ENCODE results near the gene ZNF662.
"Not testable (repeated sequence)": the region's sequence is repeated elsewhere in the genome, so short reads cannot be mapped to it uniquely, and the experiment has no call there.

ZNF662 gene

DNA sequence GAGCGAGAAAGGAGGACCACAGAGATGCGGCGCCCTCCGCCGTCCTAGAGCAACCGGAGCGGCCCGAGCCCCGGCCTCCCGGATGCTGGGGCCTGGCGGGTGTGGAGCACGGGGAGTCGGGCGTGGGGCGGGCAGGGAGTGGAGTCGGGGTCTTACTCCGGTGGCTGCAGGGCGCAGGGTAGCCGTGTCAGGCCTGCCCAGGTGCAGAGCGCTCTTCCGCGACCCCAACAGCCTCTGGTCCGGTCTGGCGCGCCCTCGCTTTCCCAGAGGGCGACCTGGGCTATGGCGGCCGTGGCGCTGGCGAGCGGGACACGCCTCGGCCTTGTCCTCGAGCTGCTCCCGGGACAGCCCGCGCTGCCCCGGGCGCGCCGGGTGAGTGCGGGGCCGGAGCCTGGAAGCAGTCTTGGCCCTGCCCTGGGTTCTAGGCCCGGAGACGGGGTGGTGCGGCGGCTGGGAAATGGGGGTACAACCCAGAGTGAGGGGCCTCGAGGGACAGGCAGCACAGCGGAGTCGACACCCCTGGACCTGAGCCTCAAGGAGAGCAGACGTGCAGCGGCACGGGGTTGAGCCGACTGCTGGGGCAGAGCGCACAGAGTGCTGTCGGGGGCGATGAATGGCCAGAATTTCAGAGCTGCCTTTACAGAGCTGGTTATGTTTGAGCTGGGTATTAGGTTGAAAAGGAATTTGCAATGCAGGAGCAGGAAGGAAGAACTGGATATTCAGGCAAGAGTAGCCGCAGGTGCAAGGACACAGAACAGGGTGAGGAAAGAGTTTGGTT lies at the start of gene ZNF662:
Gene ZNF662 (plus strand): TSS at position 73 of the 778 bp plus-strand sequence. CDS start 1,973 bp downstream, outside the sequence.
- DNase-seq = peak; percentile 32

GRCh38 chr3:42856544-42856943 lies 49.4 kb upstream of the ZNF662 start:
- no peak for DNase-seq

GRCh38 chr3:42864321-42864950 lies 41.5 kb upstream of the ZNF662 start:
- DNase-seq = no peak

DNA sequence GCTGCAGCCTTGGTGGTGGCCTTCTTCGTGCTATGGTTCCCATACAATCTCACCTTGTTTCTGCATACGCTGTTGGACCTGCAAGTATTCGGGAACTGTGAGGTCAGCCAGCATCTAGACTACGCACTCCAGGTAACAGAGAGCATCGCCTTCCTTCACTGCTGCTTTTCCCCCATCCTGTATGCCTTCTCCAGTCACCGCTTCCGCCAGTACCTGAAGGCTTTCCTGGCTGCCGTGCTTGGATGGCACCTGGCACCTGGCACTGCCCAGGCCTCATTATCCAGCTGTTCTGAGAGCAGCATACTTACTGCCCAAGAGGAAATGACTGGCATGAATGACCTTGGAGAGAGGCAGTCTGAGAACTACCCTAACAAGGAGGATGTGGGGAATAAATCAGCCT lies 40.7 kb upstream of the ZNF662 start:
- no peak for DNase-seq

DNA sequence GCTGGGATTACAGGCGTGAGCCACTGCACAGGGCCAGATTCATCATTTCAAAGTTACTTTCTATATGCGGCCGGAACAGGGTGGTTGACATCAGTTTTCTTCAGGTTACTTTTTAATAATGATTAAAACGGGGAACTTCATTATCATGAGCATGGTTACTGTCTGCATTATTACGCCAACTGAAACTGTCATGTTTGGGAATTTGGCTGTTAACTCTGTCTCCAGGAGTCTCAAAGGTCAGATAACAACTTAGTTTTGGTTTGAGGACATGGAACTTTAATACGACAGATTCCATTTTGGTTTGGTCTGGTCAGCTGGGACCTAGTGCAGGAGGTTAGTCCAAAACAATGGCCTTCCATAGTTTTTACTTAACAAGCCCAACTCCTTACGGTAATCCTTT lies 38.8 kb upstream of the ZNF662 start:
- DNase-seq = no peak

DNA sequence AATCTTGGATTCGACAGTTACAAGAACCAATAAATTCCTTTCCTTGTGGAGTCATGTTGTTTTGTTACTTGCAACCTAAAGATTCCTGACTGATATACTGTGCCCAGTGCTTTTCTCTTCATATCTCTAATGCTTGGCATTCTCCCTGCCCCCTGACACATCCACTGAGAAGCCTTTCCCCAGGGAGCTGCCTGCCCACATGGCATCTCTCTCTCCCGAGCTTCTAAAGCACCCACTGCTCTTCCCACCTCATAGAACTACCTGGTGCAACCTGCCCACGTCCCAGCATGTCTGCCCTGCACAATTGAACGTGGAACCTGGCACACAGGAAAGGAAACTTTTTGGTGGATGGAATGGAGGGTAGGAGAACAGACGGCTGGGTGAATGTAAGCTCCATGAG lies 37.1 kb upstream of the ZNF662 start:
- DNase-seq = no peak

DNA sequence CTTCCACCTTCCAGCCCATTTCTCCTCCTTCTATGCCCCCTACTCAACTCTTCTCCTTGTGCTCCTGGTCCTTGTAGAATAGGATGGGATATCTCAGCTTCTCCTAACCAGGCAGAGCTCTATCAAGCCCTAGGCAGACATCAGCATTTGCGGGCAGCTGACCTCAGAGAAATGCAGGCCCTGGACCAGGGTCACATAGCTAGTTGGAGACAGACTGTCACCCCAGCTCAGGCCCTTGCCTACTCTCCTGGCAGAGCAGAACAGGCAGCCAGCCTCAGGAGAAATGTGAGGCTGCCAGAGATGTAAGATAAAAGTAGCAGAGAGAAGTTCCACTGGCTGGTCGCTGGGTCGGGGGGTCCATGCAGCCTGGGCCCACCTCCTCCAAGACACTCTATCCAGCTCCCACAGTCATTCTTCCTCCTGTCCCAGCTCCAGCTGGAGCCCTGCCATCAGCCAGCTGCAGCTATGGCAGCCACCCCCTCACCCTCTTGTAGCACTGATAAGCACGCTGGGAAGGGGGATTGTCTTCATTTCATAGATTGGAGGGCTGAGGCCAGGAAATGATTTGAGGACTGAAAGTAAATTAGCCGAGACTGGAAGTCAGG lies 34.2 kb upstream of the ZNF662 start:
- no peak for DNase-seq

- no peak for DNase-seq
These were observed 33.2 kb upstream of the ZNF662 start for GRCh38 chr3:42872718-42873117.

DNA sequence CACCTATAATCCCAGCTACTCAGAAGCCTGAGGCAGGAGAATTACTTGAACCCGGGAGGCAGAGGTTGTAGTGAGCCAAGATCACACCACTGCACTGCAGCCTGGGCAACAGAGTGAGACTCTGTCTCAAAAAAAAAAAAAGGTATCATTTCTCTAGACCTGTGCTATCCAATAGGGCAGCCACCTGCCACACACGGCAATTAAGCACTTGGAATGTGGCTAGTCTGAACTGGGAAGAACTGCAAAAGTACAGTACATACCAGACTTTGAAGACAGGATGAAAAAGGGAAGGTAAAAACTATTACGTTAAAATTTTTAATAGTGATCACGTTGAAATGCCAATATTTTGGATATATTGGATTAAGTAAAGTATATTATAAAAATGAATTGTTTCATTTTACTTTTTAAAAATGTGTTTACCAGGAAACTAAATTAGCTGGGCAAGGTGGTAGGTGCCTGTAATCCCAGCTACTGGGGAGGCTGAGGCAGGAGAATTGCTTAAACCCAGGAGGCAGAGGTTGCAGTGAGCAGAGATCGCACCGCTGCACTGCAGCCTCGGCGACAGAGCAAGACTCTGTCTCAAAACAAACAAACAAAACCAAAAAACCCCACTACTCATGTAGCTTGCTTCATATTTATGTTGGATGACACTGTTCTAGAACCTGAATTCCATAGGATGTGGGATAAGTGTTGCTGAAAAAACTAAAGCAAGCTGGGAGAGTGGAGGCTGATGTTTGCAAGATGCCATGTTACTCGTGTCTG lies 32.5 kb upstream of the ZNF662 start:
- DNase-seq = no peak

GRCh38 chr3:42874749-42875148 lies 31.2 kb upstream of the ZNF662 start:
- no peak for DNase-seq

DNA sequence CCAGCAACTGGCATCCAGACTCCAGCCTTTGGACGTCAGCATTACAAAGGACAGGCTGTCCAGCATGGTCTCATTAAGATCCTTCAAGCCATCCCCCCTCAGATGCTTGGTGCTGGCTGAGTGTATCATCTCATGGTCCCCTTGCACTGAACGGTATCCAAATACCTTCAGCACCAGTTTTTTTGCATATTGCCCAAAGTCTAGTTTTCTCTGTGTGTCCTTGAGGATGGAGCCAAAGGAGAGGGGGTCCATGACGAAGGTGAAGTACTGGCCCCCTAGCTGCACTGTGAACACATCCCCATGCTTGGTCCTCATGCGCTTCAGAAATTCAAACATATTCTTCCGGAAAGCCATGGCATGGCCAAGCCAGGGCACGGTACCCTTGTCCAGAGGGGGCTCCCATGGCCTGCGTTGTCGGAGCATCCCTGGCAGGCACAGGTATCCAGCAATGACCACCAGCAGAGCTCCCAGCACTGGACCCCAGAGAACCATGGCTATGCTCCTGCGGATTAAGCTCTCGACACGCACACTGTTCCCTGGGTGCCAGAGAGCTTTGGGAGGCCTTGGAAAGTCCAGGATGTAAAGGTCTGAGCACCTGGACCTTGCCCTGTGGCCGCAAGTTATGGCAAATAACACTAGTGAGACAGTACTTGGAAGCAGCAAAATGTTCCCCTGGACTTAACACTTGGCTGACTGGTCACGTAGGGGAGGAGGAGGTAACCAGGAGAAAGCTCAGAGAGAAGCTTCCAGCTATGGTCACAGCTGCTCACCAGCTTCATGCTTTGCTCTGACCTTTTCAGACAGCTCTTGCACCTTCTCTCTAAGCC lies 30.4 kb upstream of the ZNF662 start, which contains the start of gene CYP8B1:
Gene CYP8B1 (minus strand): TSS at position 555 of the 827 bp plus-strand sequence. CDS start 63 bp downstream, at position 492.
- DNase-seq = no peak

- no peak for DNase-seq
These were observed 29.5 kb upstream of the ZNF662 start for GRCh38 chr3:42876401-42876800.

- no peak for DNase-seq
These were observed 28.8 kb upstream of the ZNF662 start for GRCh38 chr3:42876940-42877720.

DNA sequence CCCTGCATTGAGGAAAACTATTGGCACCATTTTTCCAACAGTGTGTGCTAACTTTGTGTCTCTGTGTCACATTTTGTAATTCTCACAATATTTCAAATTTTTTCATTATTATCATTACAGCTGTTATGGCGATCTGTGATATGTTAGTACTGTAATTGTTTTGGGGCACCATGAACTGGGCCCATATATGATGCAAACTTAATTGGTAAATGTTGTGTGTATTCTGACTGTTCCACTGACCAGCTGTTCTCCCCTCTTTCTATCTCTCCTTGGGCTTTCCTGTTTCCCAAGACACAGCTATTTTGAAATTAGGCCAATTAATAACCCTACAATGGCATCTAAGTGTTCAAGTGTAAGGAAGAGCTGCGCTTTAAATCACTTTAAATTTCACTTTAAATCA lies 28.1 kb upstream of the ZNF662 start:
- DNase-seq = no peak

- DNase-seq = no peak
These were observed 25.8 kb upstream of the ZNF662 start for GRCh38 chr3:42880183-42880582.

DNA sequence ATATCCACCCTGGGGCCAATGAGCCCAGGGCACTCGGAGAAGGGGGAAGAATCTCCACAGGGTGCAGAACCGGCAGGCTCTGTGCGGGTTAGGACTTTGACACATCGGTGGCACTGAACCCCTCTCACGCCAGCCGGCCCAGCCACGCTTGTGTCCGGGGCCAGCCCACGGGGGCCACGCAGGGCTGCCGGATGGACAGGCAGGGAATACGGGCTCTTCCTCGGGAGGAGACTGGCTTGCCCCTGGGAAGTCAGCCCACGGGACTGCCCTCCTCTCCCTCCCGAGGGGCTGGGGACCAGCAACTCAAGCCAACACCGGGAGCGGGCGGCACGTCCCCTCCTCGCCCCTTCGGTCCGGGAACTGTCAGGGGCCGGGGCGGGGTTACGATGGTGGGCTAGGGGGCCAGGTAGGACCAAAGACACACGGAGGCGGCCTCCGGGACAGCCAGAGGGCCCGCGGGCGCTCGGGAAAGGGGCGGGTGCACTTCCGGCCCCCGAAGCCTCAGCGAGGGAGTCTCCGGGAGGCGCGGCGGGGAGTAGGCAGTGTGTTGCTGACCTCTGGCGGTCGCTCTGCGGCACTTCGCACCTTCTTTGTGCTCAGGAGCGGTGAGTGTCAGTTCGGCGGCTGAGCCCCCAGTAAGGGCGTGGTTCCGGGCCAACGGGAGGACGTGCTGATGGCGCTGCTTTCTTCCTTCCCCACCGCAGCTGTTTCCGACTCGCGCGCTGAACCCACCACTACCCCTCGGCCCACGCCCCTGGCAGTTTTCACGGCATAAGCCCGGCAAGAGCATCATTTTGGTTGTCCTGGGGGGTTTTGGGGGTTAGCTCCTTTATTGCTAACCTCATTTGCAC lies 25.1 kb upstream of the ZNF662 start:
- peak; percentile 84 for DNase-seq

GRCh38 chr3:42883251-42883930 lies 22.6 kb upstream of the ZNF662 start:
- not testable (repeated sequence) for DNase-seq

GRCh38 chr3:42884324-42884723 lies 21.6 kb upstream of the ZNF662 start:
- DNase-seq = no peak

- no peak for DNase-seq
These were observed 19.6 kb upstream of the ZNF662 start for GRCh38 chr3:42886294-42886822.

DNA sequence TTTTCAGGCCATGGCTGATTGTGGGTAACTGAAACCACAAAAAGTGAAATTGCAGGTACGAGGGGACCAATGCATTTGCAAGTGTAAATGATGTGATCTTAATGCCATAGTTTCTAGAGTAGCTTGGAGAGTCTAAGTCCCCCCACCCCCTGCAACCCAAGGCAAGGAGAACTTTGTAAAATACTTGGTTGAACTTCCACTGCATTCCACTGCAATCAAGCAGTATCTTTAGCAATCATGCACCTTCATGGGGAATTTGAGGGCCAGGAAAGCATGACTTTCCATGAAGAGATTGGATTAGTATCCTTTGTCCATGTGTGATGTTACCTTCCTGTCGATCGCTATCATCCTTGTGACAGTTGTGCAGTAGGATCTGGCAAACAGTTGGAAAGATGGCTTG lies 18.9 kb upstream of the ZNF662 start:
- DNase-seq = no peak
